Body of pancreas (tissue), 4 donors: ENCODE measurements around the gene ZFHX3.

ENCODE experiments used
- POLR2A ChIP-seq, 3 donors: fragments of 450-650 bp; IDR thresholded peaks; one replicate each; pipeline ENCODE4 v1.6.1; 2016; ENCODE audit warnings: antibody characterized with exemption in 3 of 3, mild to moderate bottlenecking in 2 of 3
- TF ChIP-seq, protein P1 (sequence below), 7 experiments: fragments of 450-650 bp in 4 of 7; fragments of 200-600 bp in 3 of 7; sonication (generic) in 3 of 7; IDR thresholded peaks; one replicate each; pipeline ENCODE4 v1.5.1; 2016 to 2019; ENCODE audit warnings: antibody characterized with exemption in 7 of 7

DNA sequence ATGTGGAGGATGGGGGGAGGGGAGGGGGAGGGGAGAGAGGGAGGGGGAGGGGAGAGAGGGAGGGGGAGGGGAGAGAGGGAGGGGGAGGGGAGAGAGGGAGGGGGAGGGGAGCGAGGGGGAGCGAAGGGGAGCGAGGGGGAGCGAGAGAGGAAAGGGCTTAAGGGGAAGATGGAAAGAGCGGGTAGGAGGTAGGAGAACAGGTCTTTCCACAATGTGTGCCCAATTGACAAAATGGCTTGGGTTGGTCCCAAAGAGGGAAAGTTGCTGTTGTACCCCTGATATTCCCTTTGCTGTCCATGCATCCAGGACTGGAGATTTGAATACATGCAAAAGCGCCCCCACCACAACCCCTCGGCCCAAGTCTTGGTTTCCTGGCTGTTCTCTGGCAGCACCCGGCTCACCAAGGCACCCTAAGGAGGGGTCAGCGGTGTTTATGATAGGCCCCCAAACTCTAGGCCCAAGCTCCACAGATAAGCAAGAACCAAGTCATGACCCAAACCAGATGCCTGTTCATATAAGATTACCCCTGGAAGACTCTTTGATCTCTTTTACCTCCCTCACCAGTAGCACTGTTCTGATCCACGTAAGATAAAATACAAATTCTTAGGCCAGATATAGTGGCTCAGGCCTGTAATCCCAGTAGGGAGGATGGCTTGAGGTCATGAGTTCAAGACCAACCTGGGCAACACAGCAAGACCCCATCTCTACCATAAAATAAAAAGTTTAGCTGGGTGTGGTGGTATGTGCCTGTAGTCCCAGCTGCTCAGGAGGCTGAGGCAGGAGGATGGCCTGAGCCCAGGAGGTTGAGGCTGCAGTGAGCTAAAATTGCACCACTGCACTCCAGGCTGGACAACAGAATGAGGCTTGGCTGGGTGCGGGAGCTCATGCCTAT, 119.6 kb downstream of the ZFHX3 start:
- TF ChIP-seq, protein P1, sequence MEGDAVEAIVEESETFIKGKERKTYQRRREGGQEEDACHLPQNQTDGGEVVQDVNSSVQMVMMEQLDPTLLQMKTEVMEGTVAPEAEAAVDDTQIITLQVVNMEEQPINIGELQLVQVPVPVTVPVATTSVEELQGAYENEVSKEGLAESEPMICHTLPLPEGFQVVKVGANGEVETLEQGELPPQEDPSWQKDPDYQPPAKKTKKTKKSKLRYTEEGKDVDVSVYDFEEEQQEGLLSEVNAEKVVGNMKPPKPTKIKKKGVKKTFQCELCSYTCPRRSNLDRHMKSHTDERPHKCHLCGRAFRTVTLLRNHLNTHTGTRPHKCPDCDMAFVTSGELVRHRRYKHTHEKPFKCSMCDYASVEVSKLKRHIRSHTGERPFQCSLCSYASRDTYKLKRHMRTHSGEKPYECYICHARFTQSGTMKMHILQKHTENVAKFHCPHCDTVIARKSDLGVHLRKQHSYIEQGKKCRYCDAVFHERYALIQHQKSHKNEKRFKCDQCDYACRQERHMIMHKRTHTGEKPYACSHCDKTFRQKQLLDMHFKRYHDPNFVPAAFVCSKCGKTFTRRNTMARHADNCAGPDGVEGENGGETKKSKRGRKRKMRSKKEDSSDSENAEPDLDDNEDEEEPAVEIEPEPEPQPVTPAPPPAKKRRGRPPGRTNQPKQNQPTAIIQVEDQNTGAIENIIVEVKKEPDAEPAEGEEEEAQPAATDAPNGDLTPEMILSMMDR (IDR thresholded peaks at IDR 0.05): no peak
- no peak for TF ChIP-seq POLR2A (IDR thresholded peaks at IDR 0.05)
